IMR-90 (cell line): ENCODE data around the gene RUNDC1. TPM values are rescaled to one million over a fixed set of nuclear protein-coding genes. Genes with fewer than 3 reads are reported as not detected.

Source experiments
- ATAC-seq: fragments of 200-7000 bp; cut with Tn5 transposase; 2 replicates; pipeline ENCODE4 v1.9.1; 2020; ENCODE audit warnings: low read depth, mild to moderate bottlenecking, moderate library complexity
- BruUV-seq: library from RNA; stranded (reverse); fragments of 400-500 nt; replicated peaks from 2 replicates; lab custom pipeline; 2021; lab: Mats Ljungman, UMichigan
- CTCF ChIA-PET: fragments of 300-600 bp; formaldehyde crosslinking; extraction: SDS; loops from one replicate; lab custom pipeline; 2021; ENCODE audit warnings: antibody characterized with exemption; lab: Yijun Ruan, JAX
- POLR2A ChIA-PET: fragments of 300-600 bp; sonication (Branson Sonifier 250); formaldehyde crosslinking; loops from one replicate; lab custom pipeline; 2022; ENCODE audit warnings: antibody characterized with exemption; ENCODE audit not compliant: unreplicated experiment; lab: Charles Lee
- DNase-seq: peaks from one replicate; pipeline ENCODE4 v3.0.0; 2013
- H2AFZ ChIP-seq: replicated peaks from 2 replicates; pipeline ENCODE3; 2013; ENCODE audit warnings: low read length, mild to moderate bottlenecking; ENCODE audit not compliant: poor library complexity
- H2AK5ac ChIP-seq: 2 replicates; pipeline ENCODE4 v1.6.1; 2013; ENCODE audit warnings: low read depth, low read length, inconsistent platforms
- H2AK9ac ChIP-seq: replicated peaks from 2 replicates; pipeline ENCODE3; 2013; ENCODE audit warnings: mild to moderate bottlenecking, low read depth, low read length, moderate library complexity; ENCODE audit not compliant: poor library complexity
- H2BK120ac ChIP-seq: 2 replicates; pipeline ENCODE4 v1.6.1; 2013; ENCODE audit warnings: low read depth, low read length, inconsistent platforms
- H2BK15ac ChIP-seq: 3 replicates; pipeline ENCODE4 v1.6.1; 2013; ENCODE audit warnings: low read depth, low read length, inconsistent platforms
- H2BK20ac ChIP-seq: 2 replicates; pipeline ENCODE4 v1.6.1; 2013; ENCODE audit warnings: low read depth, mild to moderate bottlenecking, inconsistent platforms, low read length, moderate library complexity
- H2BK5ac ChIP-seq: 2 replicates; pipeline ENCODE4 v1.6.1; 2013; ENCODE audit warnings: mild to moderate bottlenecking, low read depth, low read length, inconsistent platforms; ENCODE audit not compliant: poor library complexity, severe bottlenecking
- H3K14ac ChIP-seq: replicated peaks from 2 replicates; pipeline ENCODE4 v1.6.1; 2013; ENCODE audit warnings: low read depth, low read length, inconsistent platforms
- H3K18ac ChIP-seq: 2 replicates; pipeline ENCODE4 v1.6.1; 2013; ENCODE audit warnings: low read depth, low read length, control low read depth
- H3K23ac ChIP-seq: 2 replicates; pipeline ENCODE4 v1.6.1; 2013; ENCODE audit warnings: low read depth, low read length, inconsistent platforms
- H3K27ac ChIP-seq: 2 replicates; pipeline ENCODE4 v1.5.1; 2013; ENCODE audit warnings: mild to moderate bottlenecking, control low read depth, low read length; ENCODE audit not compliant: insufficient read depth
- H3K27me3 ChIP-seq: 2 replicates; pipeline ENCODE4 v1.6.1; 2013; ENCODE audit warnings: low read length; ENCODE audit not compliant: control insufficient read depth, insufficient read depth
- H3K36me3 ChIP-seq: 2 replicates; pipeline ENCODE4 v1.6.1; 2013; ENCODE audit warnings: low read length, mixed read lengths; ENCODE audit not compliant: control insufficient read depth, insufficient read depth
- H3K4ac ChIP-seq: 2 replicates; pipeline ENCODE4 v1.6.1; 2013; ENCODE audit warnings: low read depth, low read length, inconsistent platforms
- H3K4me1 ChIP-seq: 2 replicates; pipeline ENCODE4 v1.6.1; 2013; ENCODE audit warnings: low read length, mixed read lengths; ENCODE audit not compliant: control insufficient read depth, insufficient read depth
- H3K4me2 ChIP-seq: 2 replicates; pipeline ENCODE4 v1.6.1; 2013; ENCODE audit warnings: low read depth, mild to moderate bottlenecking, control low read depth, low read length, moderate library complexity
- H3K4me3 ChIP-seq: 2 replicates; pipeline ENCODE4 v1.5.1; 2013; ENCODE audit warnings: low read depth, mild to moderate bottlenecking, control low read depth, low read length, moderate library complexity; ENCODE audit not compliant: insufficient read depth
- H3K56ac ChIP-seq: 2 replicates; pipeline ENCODE4 v1.6.1; 2013; ENCODE audit warnings: low read length, inconsistent platforms; ENCODE audit not compliant: insufficient read depth; ENCODE audit errors: extremely low read depth
- H3K79me1 ChIP-seq, 2 experiments: 2 replicates each; pipeline ENCODE4 v1.6.1; 2013; ENCODE audit warnings: low read length in 2 of 2, inconsistent platforms in 1 of 2, low read depth in 1 of 2
- H3K9ac ChIP-seq: 2 replicates; pipeline ENCODE4 v1.6.1; 2013; ENCODE audit warnings: low read depth, low read length, control low read depth
- H3K9me1 ChIP-seq: 2 replicates; pipeline ENCODE4 v1.6.1; 2013; ENCODE audit warnings: low read length, inconsistent platforms; ENCODE audit not compliant: insufficient read depth
- H3K9me3 ChIP-seq: 2 replicates; pipeline ENCODE4 v1.6.1; 2013; ENCODE audit warnings: low read length; ENCODE audit not compliant: control insufficient read depth, insufficient read depth
- H4K20me1 ChIP-seq: 2 replicates; pipeline ENCODE4 v1.6.1; 2013; ENCODE audit warnings: low read length, inconsistent platforms; ENCODE audit not compliant: insufficient read depth
- H4K5ac ChIP-seq: 2 replicates; pipeline ENCODE4 v1.6.1; 2013; ENCODE audit warnings: mild to moderate bottlenecking, low read depth, low read length, control low read depth
- H4K8ac ChIP-seq, 2 experiments: 2 replicates each; pipeline ENCODE4 v1.6.1; 2013; ENCODE audit warnings: low read depth in 2 of 2, low read length in 2 of 2, control low read depth in 1 of 2, inconsistent platforms in 1 of 2
- H4K91ac ChIP-seq: 2 replicates; pipeline ENCODE4 v1.6.1; 2013; ENCODE audit warnings: low read depth, low read length, inconsistent platforms; ENCODE audit not compliant: insufficient read depth
- BHLHE40 ChIP-seq: fragments of 150-350 bp; IDR thresholded peaks from 2 replicates; pipeline ENCODE4 v1.6.1; 2016; ENCODE audit warnings: mild to moderate bottlenecking, low read depth, low read length
- CHD1 ChIP-seq: IDR thresholded peaks from 2 replicates; pipeline ENCODE4 v1.6.1; 2012; ENCODE audit warnings: low read depth, low read length, improper control_type of control experiment
- CTCF ChIP-seq: conservative IDR thresholded peaks from 2 replicates; pipeline ENCODE4 v1.5.1; 2012; ENCODE audit warnings: mild to moderate bottlenecking, low read depth, low read length, improper control_type of control experiment
- ELK1 ChIP-seq: fragments of 150-350 bp; IDR thresholded peaks from 2 replicates; pipeline ENCODE4 v1.6.1; 2016; ENCODE audit warnings: low read depth, mild to moderate bottlenecking, low read length, moderate library complexity, borderline replicate concordance
- FOS ChIP-seq: fragments of 150-350 bp; IDR thresholded peaks from 2 replicates; pipeline ENCODE4 v1.6.1; 2016; ENCODE audit warnings: low read depth, low read length
- MAFK ChIP-seq: IDR thresholded peaks from 2 replicates; pipeline ENCODE4 v1.6.1; 2012; ENCODE audit warnings: low read depth, low read length, improper control_type of control experiment
- MAZ ChIP-seq: IDR thresholded peaks from 2 replicates; pipeline ENCODE4 v1.6.1; 2012; ENCODE audit warnings: low read depth, mild to moderate bottlenecking, low read length, improper control_type of control experiment, moderate library complexity, borderline replicate concordance
- MXI1 ChIP-seq: IDR thresholded peaks from 2 replicates; pipeline ENCODE4 v1.6.1; 2012; ENCODE audit warnings: low read depth, mild to moderate bottlenecking, low read length, moderate library complexity, borderline replicate concordance
- NFE2L2 ChIP-seq: fragments of 150-350 bp; IDR thresholded peaks from 2 replicates; pipeline ENCODE4 v1.6.1; 2016; ENCODE audit warnings: low read depth, mild to moderate bottlenecking, low read length
- POLR2A ChIP-seq: IDR thresholded peaks from 2 replicates; pipeline ENCODE4 v1.6.1; 2012; ENCODE audit warnings: mild to moderate bottlenecking, low read depth, low read length
- RAD21 ChIP-seq: IDR thresholded peaks from 2 replicates; pipeline ENCODE4 v1.6.1; 2012; ENCODE audit warnings: low read length, improper control_type of control experiment
- RCOR1 ChIP-seq: IDR thresholded peaks from 2 replicates; pipeline ENCODE4 v1.6.1; 2012; ENCODE audit warnings: mild to moderate bottlenecking, low read length, improper control_type of control experiment; ENCODE audit not compliant: insufficient replicate concordance
- RFX5 ChIP-seq: IDR thresholded peaks from 2 replicates; pipeline ENCODE4 v1.8.0; 2012; ENCODE audit warnings: low read depth, mild to moderate bottlenecking, low read length, moderate library complexity
- WGBS, 2 experiments: methylation state at CpG; one replicate each; pipeline versions ENCODE4 v1.1.5 to v1.1.7; 2013; ENCODE audit warnings: missing lambda C conversion rate in 2 of 2; ENCODE audit not compliant: insufficient read length in 1 of 2; ENCODE audit errors: extremely low coverage in 2 of 2; 5-methylcytosine and 5-hydroxymethylcytosine counted together
- dilution Hi-C: fragments of 300-500 bp; cut with HindIII; formaldehyde crosslinking; loops from one replicate; pipeline ENCODE4 v1.14.3; 2018; ENCODE audit warnings: low sequenced_read_pairs; ENCODE audit not compliant: unreplicated experiment
- in situ Hi-C: fragments of 300-500 bp; cut with MboI; formaldehyde crosslinking; loops from 3 replicates; pipeline ENCODE4 v1.14.3; 2019; ENCODE audit warnings: low sequenced_read_pairs, inconsistent platforms, mixed read lengths
- intact Hi-C: fragments of 100-400 bp; cut with micrococcal nuclease; formaldehyde crosslinking; loops from 2 replicates; pipeline ENCODE4 v1.10.0; 2022
- polyA plus RNA-seq, 3 experiments: library from polyadenylated mRNA; depleted of rRNA; stranded (reverse); fragments of >200 nt; gene quantifications; 2 replicates each; pipeline ENCODE4 v1.2.3, GENCODE V29; 2012; ENCODE audit warnings: low replicate concordance in 1 of 3
- total RNA-seq: library from RNA; depleted of rRNA; stranded (reverse); fragments of >200 nt; gene quantifications from 2 replicates; pipeline ENCODE4 v1.2.3, GENCODE V29; 2012

The RUNDC1 gene
- total and polyA plus RNA-seq, 2 of the 4 experiments (the other 2 are of a cell fraction) = 7.0 to 7.9 TPM

- Histone ChIP-seq H3K36me3 (peaks cover 21% of the 10 kb centered on the region), H4K20me1 (peaks cover 9% of the 10 kb centered on the region), H3K14ac (peak within 1 kb of the TSS; percentile 98), H3K9me3 (no peaks in the 10 kb centered on the region), H3K27ac (peak within 1 kb of the TSS; percentile 92), H2AK5ac (peak within 1 kb of the TSS; percentile 87), H4K8ac (peak within 1 kb of the TSS; percentile 24 to 91; a peak in 3 of 4 replicates), H3K18ac (peak within 1 kb of the TSS; percentile 75), H2BK20ac (peak within 1 kb of the TSS; percentile 43; the same call in 1 of the 2 replicates), H3K9me1 (peaks cover 3% of the 10 kb centered on the region; the same call in 1 of the 2 replicates), H2AFZ (peak within 1 kb of the TSS; percentile 94), H2AK9ac (peak within 1 kb of the TSS; percentile 38), H3K23ac (peak within 1 kb of the TSS; percentile 85; the same call in 1 of the 2 replicates), H3K9ac (peak within 1 kb of the TSS; percentile 86), H3K79me1 (peaks cover 0 to 36% of the 10 kb centered on the region in 2 experiments; a peak in 3 of 4 replicates), H3K56ac (peak within 1 kb of the TSS; percentile 72), H3K4me1 (0 out of 2 replicates have a peak, but pooled peaks cover 2% of the 10 kb centered on the region), H4K91ac (peak within 1 kb of the TSS; percentile 83), H2BK120ac (peak within 1 kb of the TSS; percentile 77), H2BK15ac (peak within 1 kb of the TSS; percentile 6; the same call in 1 of the 3 replicates), H3K4me3 (peak within 1 kb of the TSS; percentile 86), H3K27me3 (no peaks in the 10 kb centered on the region), H4K5ac (peak within 1 kb of the TSS; percentile 85), H3K4me2 (peak within 1 kb of the TSS; percentile 95), H3K4ac (peak within 1 kb of the TSS; percentile 95), H2BK5ac (peak within 1 kb of the TSS; percentile 92)
- in situ Hi-C loops = no loop called here
- ChIA-PET CTCF (no interaction called here), POLR2A (interaction anchor here (0.8 to 1.2 kb wide), 2 partner anchors 9 to 162 kb away, joined by 3 to 5 read pairs; no protein-coding TSS in a partner anchor)
- BruUV-seq = no TSS peak
- DNase-seq (peak; percentile 82), ATAC-seq (peak; percentile 90)
- dilution Hi-C loops = no loop called here
- WGBS, 2 experiments = 33% methylated on average over 3 of the region's 18 CpGs; no CpG with 5 or more reads in 1 of the 2 experiments
- intact Hi-C loops = loop anchor here (2.0 kb wide), 1 partner anchor 16 kb away; the partner anchor contains the start of gene VAT1
- TF ChIP-seq CTCF = peak; percentile 49
- no peak for TF ChIP-seq NFE2L2
- TF ChIP-seq MXI1 = peak; percentile 50; the same call in 1 of the 2 replicates
- no peak for TF ChIP-seq FOS
- peak; percentile 71; the same call in 1 of the 2 replicates for TF ChIP-seq BHLHE40
- TF ChIP-seq POLR2A = peak; percentile 41; the same call in 1 of the 2 replicates
- no peak for TF ChIP-seq RCOR1
- TF ChIP-seq RAD21 = peak; percentile 55
- TF ChIP-seq MAFK = no peak
- TF ChIP-seq RFX5 = no peak
- TF ChIP-seq MAZ = peak; percentile 59; the same call in 1 of the 2 replicates
- TF ChIP-seq CHD1 = no peak
- no peak for TF ChIP-seq ELK1
These were observed 26.5 kb downstream of the RUNDC1 start, which contains the start of gene IFI35 for GRCh38 chr17:43006639-43007551. IFI35 (plus strand) TSS chr17:43006784; CDS start chr17:43006948, 164 bp downstream.
